Measurements from ENCODE around the gene E2F1. TPM values are rescaled to one million over a fixed set of nuclear protein-coding genes. Genes with fewer than 3 reads are reported as not detected.
A peak's percentile ranks its signal among the peaks of the same experiment; 100 is the strongest.

The E2F1 gene
- total RNA-seq, 1 experiment from 2014 or later: 44.2 TPM

DNA sequence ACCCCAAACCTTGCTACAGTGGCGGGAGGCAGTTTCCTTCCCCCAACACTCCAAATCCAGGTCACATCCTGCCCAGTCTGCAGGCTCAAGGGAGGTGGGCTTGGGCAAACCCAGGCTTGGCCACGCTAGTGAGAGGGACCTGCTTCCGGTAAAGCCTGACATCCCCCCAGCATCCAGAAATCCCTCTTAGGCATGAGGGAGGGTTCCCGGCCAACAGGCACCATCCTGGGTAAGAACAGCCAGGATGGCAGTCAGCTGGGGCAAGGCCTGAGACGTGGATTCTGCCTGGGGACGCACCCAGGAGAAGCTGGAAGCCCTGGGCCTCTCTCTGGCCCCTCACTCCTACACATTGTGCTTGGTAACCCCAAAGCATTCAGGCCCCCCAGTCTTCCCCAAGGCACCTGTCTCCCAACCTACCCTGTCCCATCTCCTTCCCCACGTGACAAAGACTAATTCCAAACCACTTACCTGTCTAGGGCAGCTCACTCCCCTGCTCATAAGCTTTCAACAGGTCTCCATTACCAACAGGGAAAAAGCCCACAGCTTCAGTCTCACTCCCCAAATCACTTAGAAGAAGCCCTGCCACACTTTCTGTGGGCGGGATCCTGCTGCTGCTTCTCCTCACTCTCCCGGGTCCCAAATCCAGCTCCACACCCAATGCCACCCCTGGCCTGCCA, 22.0 kb downstream of the E2F1 start:
- Mint-ChIP-seq H3K9me3 (no peaks in the 10 kb centered on the region), H3K27ac (no peak overlapping the region), H3K4me1 (peaks cover 28% of the 10 kb centered on the region), H3K27me3 (ENCODE audit: low read depth) (peaks cover 16% of the 10 kb centered on the region), H3K36me3 (0 out of 2 replicates have a peak, but pooled peaks cover 3% of the 10 kb centered on the region), H3K4me3 (peak overlapping the region; percentile 69)
- TF ChIP-seq FOXP1 (CRISPR knock-in tag; IDR thresholded peaks at IDR 0.05; ENCODE audit: borderline replicate concordance) (no peak), CREM (CRISPR knock-in tag; IDR thresholded peaks at IDR 0.05) (no peak), ZBTB21 (CRISPR knock-in tag; IDR thresholded peaks at IDR 0.05; ENCODE audit: borderline replicate concordance) (no peak), NFE2L1 (CRISPR knock-in tag; IDR thresholded peaks at IDR 0.05) (0 out of 2 replicates have a peak, but pooled peaks have one; percentile 43)
- TF ChIP-seq, protein P1, sequence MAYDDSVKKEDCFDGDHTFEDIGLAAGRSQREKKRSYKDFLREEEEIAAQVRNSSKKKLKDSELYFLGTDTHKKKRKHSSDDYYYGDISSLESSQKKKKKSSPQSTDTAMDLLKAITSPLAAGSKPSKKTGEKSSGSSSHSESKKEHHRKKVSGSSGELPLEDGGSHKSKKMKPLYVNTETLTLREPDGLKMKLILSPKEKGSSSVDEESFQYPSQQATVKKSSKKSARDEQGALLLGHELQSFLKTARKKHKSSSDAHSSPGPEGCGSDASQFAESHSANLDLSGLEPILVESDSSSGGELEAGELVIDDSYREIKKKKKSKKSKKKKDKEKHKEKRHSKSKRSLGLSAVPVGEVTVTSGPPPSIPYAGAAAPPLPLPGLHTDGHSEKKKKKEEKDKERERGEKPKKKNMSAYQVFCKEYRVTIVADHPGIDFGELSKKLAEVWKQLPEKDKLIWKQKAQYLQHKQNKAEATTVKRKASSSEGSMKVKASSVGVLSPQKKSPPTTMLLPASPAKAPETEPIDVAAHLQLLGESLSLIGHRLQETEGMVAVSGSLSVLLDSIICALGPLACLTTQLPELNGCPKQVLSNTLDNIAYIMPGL (CRISPR knock-in tag; IDR thresholded peaks at IDR 0.05): no peak
- TF ChIP-seq, protein P2, sequence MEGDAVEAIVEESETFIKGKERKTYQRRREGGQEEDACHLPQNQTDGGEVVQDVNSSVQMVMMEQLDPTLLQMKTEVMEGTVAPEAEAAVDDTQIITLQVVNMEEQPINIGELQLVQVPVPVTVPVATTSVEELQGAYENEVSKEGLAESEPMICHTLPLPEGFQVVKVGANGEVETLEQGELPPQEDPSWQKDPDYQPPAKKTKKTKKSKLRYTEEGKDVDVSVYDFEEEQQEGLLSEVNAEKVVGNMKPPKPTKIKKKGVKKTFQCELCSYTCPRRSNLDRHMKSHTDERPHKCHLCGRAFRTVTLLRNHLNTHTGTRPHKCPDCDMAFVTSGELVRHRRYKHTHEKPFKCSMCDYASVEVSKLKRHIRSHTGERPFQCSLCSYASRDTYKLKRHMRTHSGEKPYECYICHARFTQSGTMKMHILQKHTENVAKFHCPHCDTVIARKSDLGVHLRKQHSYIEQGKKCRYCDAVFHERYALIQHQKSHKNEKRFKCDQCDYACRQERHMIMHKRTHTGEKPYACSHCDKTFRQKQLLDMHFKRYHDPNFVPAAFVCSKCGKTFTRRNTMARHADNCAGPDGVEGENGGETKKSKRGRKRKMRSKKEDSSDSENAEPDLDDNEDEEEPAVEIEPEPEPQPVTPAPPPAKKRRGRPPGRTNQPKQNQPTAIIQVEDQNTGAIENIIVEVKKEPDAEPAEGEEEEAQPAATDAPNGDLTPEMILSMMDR (IDR thresholded peaks at IDR 0.05): no peak
- TF ChIP-seq, protein P3, sequence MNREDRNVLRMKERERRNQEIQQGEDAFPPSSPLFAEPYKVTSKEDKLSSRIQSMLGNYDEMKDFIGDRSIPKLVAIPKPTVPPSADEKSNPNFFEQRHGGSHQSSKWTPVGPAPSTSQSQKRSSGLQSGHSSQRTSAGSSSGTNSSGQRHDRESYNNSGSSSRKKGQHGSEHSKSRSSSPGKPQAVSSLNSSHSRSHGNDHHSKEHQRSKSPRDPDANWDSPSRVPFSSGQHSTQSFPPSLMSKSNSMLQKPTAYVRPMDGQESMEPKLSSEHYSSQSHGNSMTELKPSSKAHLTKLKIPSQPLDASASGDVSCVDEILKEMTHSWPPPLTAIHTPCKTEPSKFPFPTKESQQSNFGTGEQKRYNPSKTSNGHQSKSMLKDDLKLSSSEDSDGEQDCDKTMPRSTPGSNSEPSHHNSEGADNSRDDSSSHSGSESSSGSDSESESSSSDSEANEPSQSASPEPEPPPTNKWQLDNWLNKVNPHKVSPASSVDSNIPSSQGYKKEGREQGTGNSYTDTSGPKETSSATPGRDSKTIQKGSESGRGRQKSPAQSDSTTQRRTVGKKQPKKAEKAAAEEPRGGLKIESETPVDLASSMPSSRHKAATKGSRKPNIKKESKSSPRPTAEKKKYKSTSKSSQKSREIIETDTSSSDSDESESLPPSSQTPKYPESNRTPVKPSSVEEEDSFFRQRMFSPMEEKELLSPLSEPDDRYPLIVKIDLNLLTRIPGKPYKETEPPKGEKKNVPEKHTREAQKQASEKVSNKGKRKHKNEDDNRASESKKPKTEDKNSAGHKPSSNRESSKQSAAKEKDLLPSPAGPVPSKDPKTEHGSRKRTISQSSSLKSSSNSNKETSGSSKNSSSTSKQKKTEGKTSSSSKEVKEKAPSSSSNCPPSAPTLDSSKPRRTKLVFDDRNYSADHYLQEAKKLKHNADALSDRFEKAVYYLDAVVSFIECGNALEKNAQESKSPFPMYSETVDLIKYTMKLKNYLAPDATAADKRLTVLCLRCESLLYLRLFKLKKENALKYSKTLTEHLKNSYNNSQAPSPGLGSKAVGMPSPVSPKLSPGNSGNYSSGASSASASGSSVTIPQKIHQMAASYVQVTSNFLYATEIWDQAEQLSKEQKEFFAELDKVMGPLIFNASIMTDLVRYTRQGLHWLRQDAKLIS (CRISPR knock-in tag; IDR thresholded peaks at IDR 0.05; ENCODE audit: borderline replicate concordance): no peak
- TF ChIP-seq, protein P4, sequence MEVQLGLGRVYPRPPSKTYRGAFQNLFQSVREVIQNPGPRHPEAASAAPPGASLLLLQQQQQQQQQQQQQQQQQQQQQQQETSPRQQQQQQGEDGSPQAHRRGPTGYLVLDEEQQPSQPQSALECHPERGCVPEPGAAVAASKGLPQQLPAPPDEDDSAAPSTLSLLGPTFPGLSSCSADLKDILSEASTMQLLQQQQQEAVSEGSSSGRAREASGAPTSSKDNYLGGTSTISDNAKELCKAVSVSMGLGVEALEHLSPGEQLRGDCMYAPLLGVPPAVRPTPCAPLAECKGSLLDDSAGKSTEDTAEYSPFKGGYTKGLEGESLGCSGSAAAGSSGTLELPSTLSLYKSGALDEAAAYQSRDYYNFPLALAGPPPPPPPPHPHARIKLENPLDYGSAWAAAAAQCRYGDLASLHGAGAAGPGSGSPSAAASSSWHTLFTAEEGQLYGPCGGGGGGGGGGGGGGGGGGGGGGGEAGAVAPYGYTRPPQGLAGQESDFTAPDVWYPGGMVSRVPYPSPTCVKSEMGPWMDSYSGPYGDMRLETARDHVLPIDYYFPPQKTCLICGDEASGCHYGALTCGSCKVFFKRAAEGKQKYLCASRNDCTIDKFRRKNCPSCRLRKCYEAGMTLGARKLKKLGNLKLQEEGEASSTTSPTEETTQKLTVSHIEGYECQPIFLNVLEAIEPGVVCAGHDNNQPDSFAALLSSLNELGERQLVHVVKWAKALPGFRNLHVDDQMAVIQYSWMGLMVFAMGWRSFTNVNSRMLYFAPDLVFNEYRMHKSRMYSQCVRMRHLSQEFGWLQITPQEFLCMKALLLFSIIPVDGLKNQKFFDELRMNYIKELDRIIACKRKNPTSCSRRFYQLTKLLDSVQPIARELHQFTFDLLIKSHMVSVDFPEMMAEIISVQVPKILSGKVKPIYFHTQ (CRISPR knock-in tag; IDR thresholded peaks at IDR 0.05): no peak
- TF ChIP-seq, protein P5, sequence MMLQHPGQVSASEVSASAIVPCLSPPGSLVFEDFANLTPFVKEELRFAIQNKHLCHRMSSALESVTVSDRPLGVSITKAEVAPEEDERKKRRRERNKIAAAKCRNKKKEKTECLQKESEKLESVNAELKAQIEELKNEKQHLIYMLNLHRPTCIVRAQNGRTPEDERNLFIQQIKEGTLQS (CRISPR knock-in tag; conservative IDR thresholded peaks at IDR 0.05): no peak
- TF ChIP-seq, protein P6, sequence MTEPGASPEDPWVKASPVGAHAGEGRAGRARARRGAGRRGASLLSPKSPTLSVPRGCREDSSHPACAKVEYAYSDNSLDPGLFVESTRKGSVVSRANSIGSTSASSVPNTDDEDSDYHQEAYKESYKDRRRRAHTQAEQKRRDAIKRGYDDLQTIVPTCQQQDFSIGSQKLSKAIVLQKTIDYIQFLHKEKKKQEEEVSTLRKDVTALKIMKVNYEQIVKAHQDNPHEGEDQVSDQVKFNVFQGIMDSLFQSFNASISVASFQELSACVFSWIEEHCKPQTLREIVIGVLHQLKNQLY (CRISPR knock-in tag; IDR thresholded peaks at IDR 0.05): 0 out of 2 replicates have a peak, but pooled peaks have one; percentile 6
- ChIA-PET CTCF (interaction anchor here (0.6 to 7.9 kb wide), 8 partner anchors 11 to 220 kb away, joined by 3 to 134 read pairs (median 4); partner anchors contain the start of gene ZNF341), POLR2A (no interaction called here)
- no peak for ATAC-seq
- no peak for DNase-seq (ENCODE audit: low spot score)

All from WTC11 (cell line).